DLD1 (cell line): ENCODE measurements around the gene SOX13.
"Not testable (repeated sequence)": the region's sequence is repeated elsewhere in the genome, so short reads cannot be mapped to it uniquely, and the experiment has no call there.

Experiments used
- in situ Hi-C: cut with HindIII; loops from 2 replicates; pipeline ENCODE4 v1.10.0; 2017; ENCODE audit warnings: low sequenced_read_pairs

The SOX13 gene

DNA sequence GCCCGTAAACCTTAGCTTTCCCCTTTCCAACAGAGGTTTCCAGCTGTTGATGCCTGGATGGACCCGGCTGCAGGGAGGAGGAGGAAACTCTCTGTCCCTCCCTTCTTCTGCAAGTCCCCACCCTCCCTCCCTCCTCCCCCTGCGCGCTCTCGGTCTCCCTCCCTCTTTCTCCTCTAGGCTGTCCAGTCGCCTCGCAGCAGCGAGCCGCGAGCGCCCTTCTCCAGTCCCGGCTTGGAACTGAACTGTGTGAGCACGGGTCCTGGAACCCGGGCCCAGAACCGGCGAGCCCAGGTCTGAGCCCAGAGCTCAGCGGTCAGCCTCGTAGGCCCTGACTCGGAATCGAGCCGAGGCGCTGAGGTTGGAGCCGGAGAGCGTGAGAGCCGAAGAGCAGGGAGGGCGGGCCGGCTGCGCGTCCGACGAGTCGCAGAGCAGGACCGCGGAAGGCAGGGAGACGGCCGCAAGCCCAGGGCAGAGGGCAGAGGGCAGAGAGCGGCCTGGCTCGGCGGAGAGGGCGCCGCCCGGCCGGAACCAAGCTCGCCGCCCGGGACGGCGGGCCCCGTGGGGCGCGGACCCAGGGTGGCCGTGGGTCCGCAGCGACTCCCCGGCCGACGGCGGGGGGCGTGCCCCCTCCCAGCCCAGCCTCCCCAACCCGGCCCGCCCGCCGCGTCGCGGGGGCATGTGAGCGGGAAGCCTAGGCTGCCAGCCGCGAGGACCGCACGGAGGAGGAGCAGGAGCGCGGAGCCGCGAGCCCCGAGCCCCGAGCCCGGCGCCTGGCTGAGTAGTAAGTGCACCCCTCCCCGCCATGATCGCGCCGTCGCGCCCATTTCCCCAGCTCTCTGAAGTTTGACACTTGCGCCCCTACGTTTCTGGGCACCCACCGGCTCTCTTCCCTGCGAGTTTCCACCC is at the start of gene SOX13:
Gene SOX13 (plus strand): TSS at position 185 of the 906 bp plus-strand sequence. CDS start 39,801 bp downstream, outside the sequence.
- in situ Hi-C loops: no loop called here

DNA sequence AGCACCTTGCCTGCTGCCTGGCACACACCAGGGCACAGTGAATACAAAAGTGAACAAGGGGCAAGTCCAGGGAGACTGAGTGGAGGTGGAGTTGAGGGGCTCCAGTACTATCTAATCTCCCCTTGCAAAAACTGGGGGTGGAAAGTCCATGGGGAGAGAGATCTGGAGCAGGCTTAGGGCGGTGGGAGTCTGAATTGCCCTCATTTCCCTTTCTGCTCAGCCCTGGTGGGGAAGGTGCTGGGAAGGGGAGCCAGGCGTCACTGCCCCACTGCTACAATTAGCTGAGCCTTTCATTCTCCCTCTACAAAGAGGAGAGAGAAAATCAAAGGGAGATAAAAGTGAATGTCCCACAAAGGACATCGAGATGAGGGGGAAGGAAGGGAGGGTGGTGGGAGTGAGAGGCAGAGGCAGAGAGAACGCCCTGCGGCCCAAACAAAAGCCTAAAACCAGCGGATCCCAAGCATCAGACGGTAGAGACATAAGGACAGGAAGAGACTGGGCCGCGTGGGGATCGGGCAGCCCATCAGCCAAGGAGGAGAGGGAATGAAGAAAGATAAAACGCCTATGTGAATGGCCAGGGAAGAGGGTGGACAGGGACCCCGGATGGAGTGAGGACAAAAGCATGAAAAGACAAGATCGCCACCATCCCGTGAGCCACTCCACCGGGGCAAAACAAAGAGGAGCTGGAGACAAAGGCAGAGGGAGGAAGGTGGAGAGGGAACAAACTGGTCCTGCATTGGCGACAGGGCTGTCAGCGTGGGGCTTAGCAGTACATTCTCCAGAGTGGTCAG is 46.8 kb upstream of the SOX13 start:
- in situ Hi-C loops: no loop called here

DNA sequence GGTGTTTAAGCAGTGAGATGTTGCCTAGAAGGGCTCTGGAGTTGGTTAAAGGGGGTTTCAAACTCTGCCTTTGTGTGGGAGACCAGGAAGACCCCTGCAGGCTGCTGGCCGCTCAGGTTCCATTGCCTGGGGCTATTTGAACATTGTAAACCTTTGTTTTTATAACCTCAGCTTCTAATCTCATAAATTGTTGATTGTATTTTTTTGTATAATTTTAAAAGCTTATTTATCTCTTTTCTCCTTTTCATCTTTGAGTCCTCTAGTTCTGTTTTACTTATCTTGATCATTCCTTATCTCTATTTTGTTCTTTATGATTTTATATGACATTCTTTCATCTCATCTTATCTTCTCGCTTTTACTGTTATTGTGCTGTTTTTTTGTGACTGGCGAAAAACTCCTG is 45.5 kb upstream of the SOX13 start:
- in situ Hi-C loops: no loop called here

DNA sequence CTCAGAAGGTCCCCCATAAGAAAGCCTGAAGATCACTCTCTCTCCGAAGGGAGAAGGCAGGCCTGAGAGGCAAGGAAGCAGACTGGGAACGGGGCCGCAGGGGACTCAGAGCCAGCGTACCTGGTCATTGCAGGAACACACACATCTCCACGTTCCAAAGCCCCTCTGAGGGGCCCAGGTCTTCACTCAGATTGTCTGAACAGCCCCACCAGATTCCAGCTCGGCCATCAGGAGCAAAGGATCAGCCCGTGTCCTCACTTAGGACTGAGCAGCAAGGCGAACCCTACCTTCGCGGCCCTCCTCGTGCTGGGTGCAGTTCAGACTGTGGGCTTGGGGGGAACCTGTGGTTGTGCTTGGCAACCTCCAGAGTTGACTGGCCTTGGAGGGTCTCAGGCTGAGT is 43.9 kb upstream of the SOX13 start:
- in situ Hi-C loops: no loop called here

DNA sequence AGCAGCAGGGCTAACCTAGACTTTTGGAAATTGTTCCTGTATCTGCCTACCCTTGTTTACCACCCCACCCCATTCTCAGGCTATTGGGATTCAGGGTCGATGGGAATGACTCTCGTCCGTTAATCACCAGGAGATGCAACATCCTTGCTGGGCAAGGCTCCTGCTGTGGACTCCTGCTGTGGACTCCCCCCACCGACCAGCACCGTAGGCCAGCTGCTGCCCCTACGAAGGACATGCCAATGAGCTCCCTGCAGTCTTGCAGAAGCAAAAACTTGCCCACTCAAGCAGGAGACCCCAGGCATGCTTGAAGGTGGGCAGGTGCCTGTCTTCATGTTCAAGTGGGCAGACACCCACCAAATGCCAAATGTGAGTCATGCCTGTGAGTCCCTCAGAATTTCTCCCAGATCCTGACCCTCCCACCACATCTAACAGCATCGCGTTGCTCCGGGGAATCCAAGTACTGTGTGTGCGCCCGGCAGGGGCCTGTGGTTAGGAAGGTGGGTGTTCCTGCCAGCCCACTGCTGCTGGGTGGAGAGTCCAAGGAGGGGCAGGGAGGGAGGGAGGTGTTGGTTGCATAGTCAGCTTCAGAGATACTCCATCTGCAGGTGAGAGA is 41.7 kb upstream of the SOX13 start:
- in situ Hi-C loops: no loop called here

DNA sequence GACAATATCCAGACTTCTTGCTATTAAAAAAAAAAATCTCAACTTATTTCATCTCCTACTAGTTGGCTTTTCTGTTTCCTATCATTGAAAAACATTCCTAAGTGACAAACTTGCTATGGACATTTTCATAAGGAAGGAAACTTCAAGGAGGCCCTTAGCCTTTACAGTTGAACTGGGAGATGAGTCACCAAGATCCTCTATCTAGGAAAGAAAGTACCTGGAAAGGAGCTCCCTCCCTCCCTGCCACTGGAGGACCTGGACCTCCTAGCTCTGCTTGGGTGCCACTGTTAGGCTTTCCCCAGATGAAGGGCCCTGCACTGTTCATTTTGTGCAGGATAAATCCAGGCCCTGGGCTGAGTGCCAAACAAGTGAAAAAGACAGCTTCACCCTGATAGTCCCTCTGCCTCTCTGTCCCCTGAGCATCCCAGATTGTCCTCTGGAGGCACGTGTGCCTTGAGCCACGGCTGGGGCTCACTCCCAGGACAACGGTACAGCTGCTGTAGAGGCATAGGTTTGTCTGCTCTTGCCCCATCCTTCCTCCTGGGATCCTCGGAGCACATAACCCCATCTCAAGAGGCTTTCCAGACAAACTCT is 40.2 kb upstream of the SOX13 start:
- in situ Hi-C loops: no loop called here

DNA sequence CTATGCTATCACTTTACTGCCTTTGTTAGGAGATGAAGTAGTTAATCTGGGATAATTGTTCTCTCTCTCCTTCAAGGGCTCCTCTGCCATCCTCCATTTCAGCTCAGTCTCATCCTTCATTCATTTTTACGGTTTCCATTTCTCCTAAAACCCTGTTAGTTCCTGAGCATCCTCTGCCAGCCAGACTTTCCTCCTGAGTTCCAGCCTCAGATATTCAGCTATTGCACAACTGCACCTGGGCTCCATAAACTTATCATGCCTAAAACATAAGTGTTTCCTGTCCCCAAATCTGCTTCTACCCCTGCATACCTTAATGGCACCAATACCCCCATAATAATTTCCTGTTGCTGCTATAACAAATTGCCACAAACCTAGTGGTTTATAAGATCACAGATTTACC is 39.6 kb upstream of the SOX13 start:
- in situ Hi-C loops: no loop called here

DNA sequence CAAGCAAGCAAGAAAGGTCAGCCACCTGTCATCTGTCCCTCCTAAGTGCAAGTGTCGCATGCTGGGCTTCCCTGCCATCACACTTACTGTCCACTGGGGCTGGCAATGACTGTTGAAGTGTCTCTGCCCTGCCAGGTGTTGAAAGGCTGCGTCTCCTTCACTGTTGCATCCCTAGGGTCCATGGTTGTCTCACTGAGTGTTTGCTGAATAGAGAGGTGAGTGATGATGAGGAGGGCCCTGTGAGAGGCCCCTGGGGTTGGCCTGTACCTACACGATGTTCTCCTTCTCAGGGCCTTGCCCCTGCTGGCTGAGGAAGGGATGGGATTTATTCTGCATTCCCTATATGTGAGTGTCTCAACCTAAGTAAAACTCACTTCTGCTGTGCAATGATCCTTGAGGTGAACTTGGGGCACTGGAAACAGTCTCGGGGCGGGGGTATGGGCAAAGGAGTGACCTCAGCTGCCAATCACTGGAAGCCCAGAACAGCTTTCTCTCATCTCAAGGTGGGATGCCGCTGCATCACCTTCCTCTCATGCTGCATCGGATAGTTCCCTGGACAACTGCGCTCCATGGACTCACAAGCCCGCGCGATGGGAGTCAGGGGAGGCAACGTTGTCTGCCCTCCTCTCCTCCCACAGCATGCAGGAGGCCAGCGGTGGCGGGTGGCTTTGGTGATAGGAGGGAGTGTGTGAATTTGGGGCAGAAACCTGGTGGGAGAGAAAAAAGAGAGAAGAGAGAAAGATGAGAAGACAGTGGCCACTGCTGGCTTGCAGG is 35.8 kb upstream of the SOX13 start:
- in situ Hi-C loops: no loop called here

DNA sequence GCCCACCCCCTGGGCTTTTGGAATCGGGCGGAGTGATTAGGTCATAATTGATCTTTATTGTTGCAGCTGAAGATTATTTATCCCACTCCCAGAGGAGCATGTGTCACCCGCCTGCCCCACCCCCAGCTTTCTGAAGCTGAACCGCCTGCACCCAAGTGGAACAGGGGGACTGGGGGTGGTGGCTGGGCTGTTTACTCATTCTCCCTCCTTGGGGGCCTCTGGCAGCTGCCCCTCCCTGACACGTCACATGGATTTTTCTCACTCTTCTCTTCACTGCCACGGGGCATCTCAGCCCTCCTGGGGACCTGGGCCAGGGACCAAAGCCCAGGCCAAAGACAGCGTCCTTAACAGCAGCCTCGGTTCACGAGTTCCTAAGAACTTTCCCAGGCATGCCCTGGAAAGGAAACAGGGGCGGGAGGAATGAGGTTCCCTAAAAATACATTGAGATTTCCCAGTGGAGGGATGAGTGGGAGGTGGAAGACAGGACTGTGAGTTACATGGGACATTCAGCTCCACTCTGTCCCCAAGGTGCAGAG is 31.6 kb upstream of the SOX13 start:
- in situ Hi-C loops: no loop called here

DNA sequence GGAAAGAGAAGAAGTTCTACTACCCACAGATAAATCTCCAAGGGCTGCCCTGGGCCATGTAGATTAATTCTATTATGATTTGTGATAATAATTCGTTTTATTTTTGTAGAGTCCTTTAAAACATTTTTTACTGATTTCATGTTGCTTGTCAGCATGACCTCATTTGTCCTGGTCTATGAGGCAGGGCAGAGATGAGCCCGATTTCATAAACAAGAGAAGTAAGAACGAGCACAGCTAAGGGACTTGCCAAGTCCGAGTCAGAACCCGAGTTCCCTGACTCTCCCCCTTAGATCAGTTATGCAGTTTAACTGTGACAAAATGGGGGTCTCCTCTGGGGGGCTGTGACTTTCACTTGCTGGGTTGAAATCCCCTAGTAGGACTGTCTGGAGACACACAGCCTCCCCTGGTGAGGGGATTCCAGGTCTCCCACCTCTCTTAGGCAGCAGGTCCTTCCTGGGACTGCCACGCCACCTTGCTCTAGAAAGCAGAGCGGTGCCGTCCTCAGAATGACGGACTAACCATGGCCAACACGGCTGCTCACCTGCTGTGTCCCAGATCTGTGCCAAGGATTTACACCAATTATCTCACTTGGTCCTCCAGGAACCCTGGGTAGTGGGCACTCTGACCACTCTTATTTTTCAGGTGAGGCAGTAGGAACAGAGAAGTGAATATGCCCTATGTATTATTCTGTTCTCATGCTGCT is 31.0 kb upstream of the SOX13 start:
- in situ Hi-C loops: no loop called here

DNA sequence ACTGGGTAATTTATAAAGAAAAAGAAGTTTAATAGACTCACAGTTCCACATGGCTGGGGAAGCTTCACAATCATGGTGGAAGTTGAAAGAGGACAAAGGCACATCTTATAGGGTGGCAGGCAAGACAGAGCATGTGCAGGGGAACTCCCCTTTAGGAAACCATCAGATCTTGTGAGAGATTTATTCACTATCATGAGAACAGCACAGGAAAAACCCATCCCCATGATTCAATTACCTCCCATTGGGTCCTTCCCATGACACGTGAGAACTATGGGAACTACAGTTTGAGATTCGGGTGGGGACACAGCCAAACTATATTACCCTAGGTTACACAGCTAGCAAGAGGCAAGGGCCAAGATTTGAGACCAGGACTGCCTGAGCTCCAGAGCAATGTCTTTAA is 30.4 kb upstream of the SOX13 start:
- in situ Hi-C loops: no loop called here

DNA sequence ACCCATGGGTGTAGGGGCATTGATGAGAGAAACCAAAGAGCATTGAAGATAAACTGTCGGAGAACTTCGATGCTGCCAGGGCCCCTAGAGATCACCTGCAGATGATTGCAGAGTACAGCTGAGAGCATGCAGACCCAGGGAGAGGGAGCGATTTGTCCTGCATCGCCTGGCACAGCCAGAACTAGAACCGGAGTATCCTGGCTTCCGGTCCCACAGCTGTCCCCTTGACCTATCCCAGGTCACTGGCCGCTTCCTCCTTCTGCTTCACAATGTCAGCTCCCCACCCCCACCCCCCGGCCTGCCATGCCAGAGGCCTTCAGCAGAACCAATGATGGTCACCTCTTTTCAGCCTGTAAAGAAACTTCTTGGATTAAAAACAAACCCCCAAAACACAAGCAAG is 29.2 kb upstream of the SOX13 start:
- in situ Hi-C loops: no loop called here

DNA sequence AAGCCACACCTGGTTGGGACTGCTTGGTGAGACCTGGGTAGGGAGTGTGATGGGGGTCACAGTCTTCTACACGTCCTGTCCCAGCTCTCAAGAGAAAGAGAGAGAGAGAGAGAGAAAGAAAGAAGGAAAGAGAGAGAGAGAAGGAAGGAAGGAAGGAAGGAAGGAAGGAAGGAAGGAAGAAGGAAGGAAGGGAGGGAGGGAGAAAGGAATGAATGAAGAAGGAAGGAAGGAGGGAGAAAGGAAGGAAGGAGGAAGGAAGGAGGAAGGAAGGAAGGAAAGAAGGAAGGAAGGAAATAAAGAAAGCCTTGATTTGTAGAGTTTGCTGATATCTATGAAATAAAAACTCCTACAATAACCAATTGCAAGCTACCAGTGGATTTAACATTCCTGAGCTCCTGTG is 28.5 kb upstream of the SOX13 start:
- in situ Hi-C loops: no loop called here

DNA sequence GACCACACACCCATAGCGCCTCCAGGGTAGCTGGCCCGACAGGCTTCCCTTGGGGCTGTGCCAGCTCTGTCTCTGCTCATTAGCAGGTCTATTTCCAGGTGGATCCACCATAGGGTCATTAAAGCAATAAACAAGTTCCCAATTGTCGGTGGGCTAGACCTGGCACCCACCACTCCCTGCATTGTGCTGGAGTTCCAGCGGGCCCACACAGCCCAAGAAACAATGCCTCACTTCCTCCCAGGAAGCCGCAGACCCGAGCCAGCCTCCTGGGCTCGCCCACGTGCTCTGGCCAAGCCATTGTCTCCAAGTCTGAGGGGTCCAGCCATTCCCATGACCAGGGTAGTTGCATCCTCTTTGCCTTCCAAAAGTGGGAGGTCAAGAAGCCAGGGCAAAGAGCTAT is 27.5 kb upstream of the SOX13 start:
- in situ Hi-C loops: no loop called here

DNA sequence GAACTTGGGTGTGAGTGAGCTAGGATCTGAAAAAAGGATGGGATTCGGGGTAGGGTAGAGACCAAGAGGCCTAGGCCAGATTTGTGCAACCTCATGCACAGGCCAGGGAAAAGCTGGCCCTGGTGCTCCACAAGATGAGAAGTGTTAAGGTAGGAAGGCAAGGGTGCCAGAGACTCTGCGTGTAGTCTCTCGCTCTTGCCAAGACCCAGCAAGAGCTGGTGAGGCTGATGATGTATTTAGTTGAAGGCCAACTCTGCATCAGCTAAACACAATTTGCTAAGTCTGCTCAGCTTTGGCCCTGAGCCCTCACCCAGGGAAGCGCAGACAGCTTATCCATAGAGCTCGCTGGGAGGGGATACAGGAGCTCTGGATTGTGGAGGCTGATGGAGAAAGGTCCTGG is 26.6 kb upstream of the SOX13 start:
- in situ Hi-C loops: no loop called here

DNA sequence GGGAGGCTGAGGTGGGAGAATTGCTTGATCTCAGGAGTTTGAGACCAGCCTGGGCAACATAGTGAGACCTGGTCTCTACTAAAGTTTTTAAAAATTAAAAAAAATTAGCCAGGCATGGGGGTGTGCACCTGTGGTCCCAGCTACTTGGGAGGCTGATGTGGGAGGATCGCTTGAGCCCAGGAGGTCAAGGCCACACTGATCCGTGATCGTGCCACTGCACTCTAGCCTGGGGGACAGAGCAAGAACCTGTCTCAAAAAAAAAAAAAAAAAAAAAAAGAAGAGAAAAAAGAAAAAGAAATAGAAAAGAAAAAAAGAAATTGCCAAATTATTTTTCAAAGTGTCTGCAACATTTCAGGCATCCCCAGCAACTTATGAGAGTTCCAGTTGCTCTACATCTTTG is 24.1 kb upstream of the SOX13 start:
- in situ Hi-C loops: not testable (repeated sequence)

DNA sequence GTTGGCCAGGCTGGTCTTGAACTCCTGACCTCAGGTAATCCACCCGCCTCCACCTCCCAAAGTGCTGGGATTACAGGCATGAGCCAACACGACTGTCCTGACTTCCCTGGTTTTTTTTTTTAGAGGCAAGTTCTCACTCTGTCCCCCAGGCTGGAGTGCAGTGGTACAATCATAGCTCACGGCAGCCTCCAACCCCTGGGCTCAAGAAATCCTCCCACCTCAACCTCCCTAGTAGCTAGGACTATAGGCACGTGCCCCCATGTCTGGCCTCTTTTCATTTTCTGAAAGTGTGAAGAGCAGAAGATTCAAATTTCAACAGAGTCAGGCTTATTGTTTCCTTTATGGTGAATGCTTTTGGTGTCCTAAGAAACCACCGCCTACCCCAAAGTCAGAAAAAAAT is 21.7 kb upstream of the SOX13 start:
- in situ Hi-C loops: no loop called here

DNA sequence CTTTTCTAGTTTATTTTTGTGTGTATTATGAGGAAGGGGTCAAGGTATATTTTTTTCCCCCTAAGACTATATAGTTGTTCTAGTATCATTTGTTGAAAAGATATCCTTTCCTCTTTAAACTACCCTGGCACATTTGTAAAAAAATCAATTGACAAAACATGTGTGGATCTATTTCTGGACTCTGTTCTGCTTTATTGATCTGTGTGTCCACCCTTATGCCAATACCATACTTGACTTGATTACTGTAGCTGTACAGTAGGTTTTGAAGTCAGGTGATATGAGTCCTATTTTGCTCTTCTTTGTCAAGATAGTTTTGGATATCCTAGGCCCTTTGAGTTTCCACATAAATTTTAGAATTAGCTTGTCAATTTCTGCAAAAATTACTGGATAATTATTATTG is 21.2 kb upstream of the SOX13 start:
- in situ Hi-C loops: no loop called here

DNA sequence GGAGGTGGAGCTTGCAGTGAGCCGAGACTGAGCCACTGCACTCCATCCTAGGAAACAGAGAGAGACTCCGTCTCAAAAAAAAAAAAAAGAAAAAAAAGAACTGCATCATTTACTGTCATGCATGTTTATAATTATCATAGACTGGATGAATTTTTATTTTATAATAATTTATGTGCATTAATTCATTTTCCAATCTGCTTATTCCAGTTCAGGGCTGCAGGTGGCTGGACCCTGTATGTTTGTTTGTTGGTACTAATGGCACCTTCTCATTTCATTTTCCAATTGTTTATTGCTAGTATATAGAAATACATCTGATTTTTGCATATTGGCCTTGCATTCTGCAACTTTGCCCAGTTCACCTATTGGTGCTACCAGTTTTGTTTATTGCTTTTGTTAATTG is 19.0 kb upstream of the SOX13 start:
- in situ Hi-C loops: no loop called here

DNA sequence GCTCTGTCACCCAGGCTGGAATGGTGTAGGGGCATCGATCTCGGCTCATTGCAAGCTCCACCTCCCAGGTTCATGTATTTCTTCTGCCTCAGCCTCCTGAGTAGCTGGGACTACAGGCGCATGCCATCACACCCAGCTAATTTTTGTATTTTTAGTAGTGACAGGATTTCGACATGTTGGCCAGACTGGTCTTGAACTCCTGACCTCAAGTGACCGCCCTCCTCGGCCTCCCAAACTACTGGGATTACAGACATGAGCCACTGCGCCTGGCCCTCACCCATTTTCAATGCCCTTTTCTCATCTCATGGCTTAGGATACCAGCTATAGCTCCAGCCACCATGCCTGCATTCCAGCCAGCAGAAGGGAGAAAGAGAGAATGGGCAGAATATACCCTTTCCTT is 12.9 kb upstream of the SOX13 start:
- in situ Hi-C loops: no loop called here
